Suppressor macrophage (primary cell): ENCODE results near the gene ACP5.
"Not testable (repeated sequence)": the region's sequence is repeated elsewhere in the genome, so short reads cannot be mapped to it uniquely, and the experiment has no call there.

Source experiments
- DNase-seq, 4 experiments: peaks; one replicate each; pipeline ENCODE4 v3.0.0-alpha.2; 2020 to 2022

Gene ACP5

GRCh38 chr19:11578258-11579142, 1.1 kb upstream of the ACP5 start:
- peak; percentile 90 to 95 (median 93) for DNase-seq

GRCh38 chr19:11576227-11576626, 1.2 kb downstream of the ACP5 start:
- peak; percentile 48 to 82 (median 74) for DNase-seq

- DNase-seq: peak in 2 of 4 experiments; percentile 17 to 24
These were observed 2.8 kb downstream of the ACP5 start for GRCh38 chr19:11574689-11575088.

GRCh38 chr19:11573763-11574162, 3.7 kb downstream of the ACP5 start:
- peak in 2 of 4 experiments; percentile 38 to 44 for DNase-seq

- DNase-seq: peak in 2 of 4 experiments; percentile 32 to 38
These were observed 4.1 kb downstream of the ACP5 start for GRCh38 chr19:11573354-11573753.

GRCh38 chr19:11570039-11570462, 7.4 kb downstream of the ACP5 start:
- peak; percentile 54 to 80 (median 71) for DNase-seq

- peak in 2 of 4 experiments; percentile 39 to 42 for DNase-seq
These were observed 11.3 kb downstream of the ACP5 start for GRCh38 chr19:11566164-11566563.

GRCh38 chr19:11565649-11565980, 11.8 kb downstream of the ACP5 start:
- DNase-seq: peak in 2 of 4 experiments; percentile 29 to 44

- DNase-seq: not testable (repeated sequence)
These were observed 13.2 kb downstream of the ACP5 start for GRCh38 chr19:11564082-11564807.

GRCh38 chr19:11563532-11563931, 13.9 kb downstream of the ACP5 start:
- DNase-seq: peak in 1 of 4 experiments; percentile 17

- peak; percentile 84 to 93 (median 88) for DNase-seq
These were observed 16.9 kb downstream of the ACP5 start for GRCh38 chr19:11560404-11561051.

GRCh38 chr19:11558881-11559828, 18.3 kb downstream of the ACP5 start, which contains the start of gene ELOF1:
TSS of gene ELOF1 (minus strand) at chr19:11559230. CDS start at chr19:11554347, 4,883 bp downstream.
- DNase-seq: peak; percentile 99 to 100 (median 100)

- no peak for DNase-seq
These were observed 20.6 kb downstream of the ACP5 start for GRCh38 chr19:11556634-11557420.

- DNase-seq: no peak
These were observed 22.2 kb downstream of the ACP5 start for GRCh38 chr19:11555246-11555645.

- DNase-seq: no peak
These were observed 23.3 kb downstream of the ACP5 start for GRCh38 chr19:11554160-11554559.

- no peak for DNase-seq
These were observed 24.6 kb downstream of the ACP5 start for GRCh38 chr19:11552666-11553372.

GRCh38 chr19:11551603-11552235, 25.7 kb downstream of the ACP5 start:
- DNase-seq: peak in 1 of 4 experiments; percentile 18

- DNase-seq: no peak
These were observed 27.2 kb downstream of the ACP5 start for GRCh38 chr19:11550265-11550664.

- no peak for DNase-seq
These were observed 28.0 kb downstream of the ACP5 start for GRCh38 chr19:11549386-11549953.
